Spleen (tissue), 11 donors: Measurements from ENCODE around the gene ZRANB1. TPM values are rescaled to one million over a fixed set of nuclear protein-coding genes. Genes with fewer than 3 reads are reported as not detected.

Experiments
- DNase-seq: peaks from one replicate; pipeline ENCODE4 v3.0.0-alpha.2; 2020
- H3K27ac ChIP-seq, 8 donors: fragments of 200-600 bp; sonication (generic) in 7 of 8; 1 replicate in 4 of 8; 2 replicates in 4 of 8; pipeline versions ENCODE4 v1.5.0 to v1.8.0; 2016 to 2021; ENCODE audit warnings: inconsistent platforms in 4 of 8, mild to moderate bottlenecking in 4 of 8, moderate library complexity in 1 of 8
- H3K27me3 ChIP-seq, 7 donors: fragments of 200-600 bp; sonication (generic) in 6 of 7; replicated peaks in 1 of 7; 1 replicate in 4 of 7; 2 replicates in 3 of 7; pipeline versions ENCODE4 v1.5.0 to v1.8.0; 2016 to 2021; ENCODE audit warnings: inconsistent platforms in 3 of 7, mild to moderate bottlenecking in 1 of 7
- H3K36me3 ChIP-seq, 6 donors: fragments of 200-600 bp; sonication (generic) in 5 of 6; 1 replicate in 4 of 6; 2 replicates in 2 of 6; pipeline versions ENCODE4 v1.5.0 to v1.8.0; 2016 to 2021; ENCODE audit warnings: inconsistent platforms in 2 of 6
- H3K4me1 ChIP-seq, 6 donors: fragments of 200-600 bp; sonication (generic) in 5 of 6; 1 replicate in 3 of 6; 2 replicates in 3 of 6; pipeline versions ENCODE4 v1.5.0 to v1.8.0; 2016 to 2021; ENCODE audit warnings: inconsistent platforms in 3 of 6
- H3K4me3 ChIP-seq, 8 donors: fragments of 200-600 bp; sonication (generic) in 7 of 8; 1 replicate in 4 of 8; 2 replicates in 4 of 8; pipeline versions ENCODE4 v1.5.0 to v1.8.0; 2016 to 2021; ENCODE audit warnings: inconsistent platforms in 4 of 8, mild to moderate bottlenecking in 4 of 8, moderate library complexity in 2 of 8
- H3K9me3 ChIP-seq, 8 donors: fragments of 200-600 bp; sonication (generic) in 7 of 8; 1 replicate in 4 of 8; 2 replicates in 4 of 8; pipeline versions ENCODE4 v1.5.0 to v1.8.0; 2016 to 2021; ENCODE audit warnings: inconsistent platforms in 4 of 8
- POLR2A ChIP-seq, 3 donors: fragments of 450-650 bp; IDR thresholded peaks; one replicate each; pipeline ENCODE4 v1.5.1; 2017; ENCODE audit warnings: antibody characterized with exemption in 3 of 3, mild to moderate bottlenecking in 1 of 3
- POLR2AphosphoS5 ChIP-seq, 3 donors: sonication (generic); formaldehyde crosslinking; IDR thresholded peaks; one replicate each; pipeline ENCODE4 v1.5.1; 2017; ENCODE audit warnings: antibody characterized with exemption in 3 of 3
- WGBS, 5 donors: extraction: QIAGEN DNeasy Blood & Tissue Kit in 3 of 5; methylation state at CpG; one replicate each; pipeline versions ENCODE4 v1.1.5 to v1.1.7; 2013 to 2018; 5-methylcytosine and 5-hydroxymethylcytosine counted together
- intact Hi-C: fragments of 100-400 bp; cut with DNase I; formaldehyde crosslinking; loops from one replicate; pipeline ENCODE4 v1.15.0; 2023; ENCODE audit warnings: low total_unique reads
- polyA plus RNA-seq, 3 donors: library from polyadenylated mRNA; stranded (reverse); fragments of 200-250 nt; gene quantifications; one replicate each; pipeline ENCODE4 v1.2.1, GENCODE V29; 2013
- total RNA-seq, 7 donors: library from RNA; depleted of rRNA in 3 of 7; stranded (reverse); fragments of >200 nt in 3 of 7; fragmentation: NEBNext Ultra II Directional in 4 of 7; extraction: Animal tissue kit (Norgen Biotek cat#: 25700) in 4 of 7; gene quantifications; one replicate each; pipeline versions ENCODE4 v1.1.0 to v1.2.1, GENCODE V29; 2016 to 2021
- TF ChIP-seq, protein P1 (sequence below), 11 experiments: fragments of 200-600 bp in 7 of 11; fragments of 450-650 bp in 4 of 11; sonication (generic) in 4 of 11; IDR thresholded peaks in 8 of 11; conservative IDR thresholded peaks in 3 of 11; 1 replicate in 7 of 11; 2 replicates in 4 of 11; pipeline versions ENCODE4 v1.4.0 to v1.8.0; 2016 to 2021; ENCODE audit warnings: antibody characterized with exemption in 11 of 11, inconsistent platforms in 4 of 11, mild to moderate bottlenecking in 1 of 11
- donor health status: healthy with polysubstance abuse.
- donor health status: DM: no; HTN: no; CAD: no; lungs with moderate emphysema.
- donor health status: DM: no; HTN: no; CAD: no.
- donor health status: Bipolar disorder and iron deficiency.
- donor health status: healthy.
- donor health status: DM: no; HTN: no; CAD: no.
- donor health status: DM: yes; HTN: yes; CAD: no.

ZRANB1 gene
- total and polyA plus RNA-seq, 10 donors: 5.0 to 28.8 (median 17.7) TPM

DNA sequence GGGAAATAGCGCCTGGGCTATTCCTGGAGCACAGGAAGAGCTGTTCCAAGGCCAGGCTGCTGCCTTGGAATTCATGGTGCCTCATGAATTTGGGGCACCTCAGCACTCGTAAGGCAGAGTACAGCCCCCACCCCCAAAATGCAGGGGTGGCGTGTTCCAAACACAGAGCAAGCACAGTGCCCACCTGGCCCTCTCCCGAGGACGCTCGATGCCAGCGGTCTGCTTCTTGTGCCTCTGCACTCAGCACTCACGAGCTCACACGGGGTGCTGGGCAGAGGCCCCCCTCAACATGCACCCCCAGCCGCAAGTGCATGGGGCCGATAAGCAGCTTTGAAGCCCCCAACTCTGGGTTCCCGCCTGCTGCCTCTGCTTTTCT is 60.1 kb downstream of the ZRANB1 start:
- DNase-seq: peak; percentile 67
- no peak overlapping the region for H3K4me3 ChIP-seq
- peak overlapping the region in 1 of 8 donors; percentile 26 for H3K27ac ChIP-seq
- H3K4me1 ChIP-seq: peaks cover 5 to 85% (median 40%) of the 10 kb centered on the region in 6 donors
- TF ChIP-seq, protein P1, sequence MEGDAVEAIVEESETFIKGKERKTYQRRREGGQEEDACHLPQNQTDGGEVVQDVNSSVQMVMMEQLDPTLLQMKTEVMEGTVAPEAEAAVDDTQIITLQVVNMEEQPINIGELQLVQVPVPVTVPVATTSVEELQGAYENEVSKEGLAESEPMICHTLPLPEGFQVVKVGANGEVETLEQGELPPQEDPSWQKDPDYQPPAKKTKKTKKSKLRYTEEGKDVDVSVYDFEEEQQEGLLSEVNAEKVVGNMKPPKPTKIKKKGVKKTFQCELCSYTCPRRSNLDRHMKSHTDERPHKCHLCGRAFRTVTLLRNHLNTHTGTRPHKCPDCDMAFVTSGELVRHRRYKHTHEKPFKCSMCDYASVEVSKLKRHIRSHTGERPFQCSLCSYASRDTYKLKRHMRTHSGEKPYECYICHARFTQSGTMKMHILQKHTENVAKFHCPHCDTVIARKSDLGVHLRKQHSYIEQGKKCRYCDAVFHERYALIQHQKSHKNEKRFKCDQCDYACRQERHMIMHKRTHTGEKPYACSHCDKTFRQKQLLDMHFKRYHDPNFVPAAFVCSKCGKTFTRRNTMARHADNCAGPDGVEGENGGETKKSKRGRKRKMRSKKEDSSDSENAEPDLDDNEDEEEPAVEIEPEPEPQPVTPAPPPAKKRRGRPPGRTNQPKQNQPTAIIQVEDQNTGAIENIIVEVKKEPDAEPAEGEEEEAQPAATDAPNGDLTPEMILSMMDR (IDR thresholded peaks at IDR 0.05 in 8 of 11, conservative IDR thresholded peaks at IDR 0.05 in 3 of 11): no peak
- TF ChIP-seq POLR2AphosphoS5 (IDR thresholded peaks at IDR 0.05): peak in 1 of 3 donors; percentile 8
- TF ChIP-seq POLR2A (IDR thresholded peaks at IDR 0.05): no peak
- H3K9me3 ChIP-seq: no peaks in the 10 kb centered on the region
- intact Hi-C loops: no loop called here
- H3K27me3 ChIP-seq: no peaks in the 10 kb centered on the region
- WGBS, 5 donors: 80 to 98% (median 85%) methylated on average over 7 to 12 of the region's 12 CpGs
- peaks cover 0 to 96% (median 26%) of the 10 kb centered on the region in 6 donors for H3K36me3 ChIP-seq

GRCh38 chr10:125002423-125003145 is 60.7 kb downstream of the ZRANB1 start:
- intact Hi-C loops: no loop called here
- peaks cover 5 to 90% (median 43%) of the 10 kb centered on the region in 6 donors for H3K4me1 ChIP-seq
- peak overlapping the region in 2 of 8 donors; percentile 21 to 26 for H3K27ac ChIP-seq

DNA sequence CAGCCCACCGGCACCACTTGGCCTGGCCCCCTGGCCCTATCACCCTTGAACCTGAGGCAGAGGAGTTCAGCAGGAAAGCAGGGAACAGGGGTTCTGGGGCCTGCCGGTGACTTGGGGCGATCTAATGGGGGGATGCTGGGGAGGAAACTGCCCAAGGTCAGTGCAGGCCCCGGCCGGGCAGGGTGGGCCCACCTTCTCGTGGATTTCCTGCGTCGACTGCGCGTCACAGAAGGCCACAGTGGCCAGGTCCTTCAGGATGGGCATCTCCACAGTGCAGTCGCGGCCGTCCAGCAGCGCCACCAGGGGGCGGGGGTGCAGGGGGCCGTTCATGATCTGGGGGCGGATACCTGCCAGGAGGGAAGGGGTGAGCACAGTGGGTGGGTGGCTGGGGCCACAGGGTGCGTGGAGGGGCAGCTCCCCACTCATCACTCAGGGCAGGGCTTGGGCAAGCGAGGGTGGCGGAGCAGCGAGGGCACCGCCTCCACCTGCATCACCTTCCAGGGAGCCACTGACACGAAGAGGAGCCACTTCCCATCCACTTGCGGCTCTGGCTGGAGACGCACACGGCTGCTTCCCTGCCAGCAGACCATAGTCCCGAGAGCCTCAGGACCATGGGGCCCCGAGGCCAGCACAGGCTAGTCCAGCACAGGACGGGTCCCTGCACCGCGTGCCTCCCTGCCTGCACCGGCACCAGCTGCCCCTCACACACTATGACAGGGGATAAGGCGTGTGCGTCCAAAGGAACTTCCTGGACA is 61.4 kb downstream of the ZRANB1 start:
- H3K4me1 ChIP-seq: peaks cover 5 to 91% (median 43%) of the 10 kb centered on the region in 6 donors
- intact Hi-C loops: no loop called here
- DNase-seq: peak; percentile 69
- H3K9me3 ChIP-seq: no peaks in the 10 kb centered on the region
- H3K4me3 ChIP-seq: no peak overlapping the region
- WGBS, 5 donors: 77 to 93% (median 87%) methylated on average over 8 to 34 of the region's 34 CpGs
- peaks cover 0 to 83% (median 15%) of the 10 kb centered on the region in 6 donors for H3K36me3 ChIP-seq
- no peak for TF ChIP-seq POLR2A (IDR thresholded peaks at IDR 0.05)
- TF ChIP-seq POLR2AphosphoS5 (IDR thresholded peaks at IDR 0.05): peak in 2 of 3 donors; percentile 13 to 31
- TF ChIP-seq, protein P1 (IDR thresholded peaks at IDR 0.05 in 8 of 11, conservative IDR thresholded peaks at IDR 0.05 in 3 of 11): peak in 1 of 11 experiments; percentile 26
- no peaks in the 10 kb centered on the region for H3K27me3 ChIP-seq
- H3K27ac ChIP-seq: peak overlapping the region in 2 of 8 donors; percentile 21 to 26

More at GRCh38 chr10:125002423-125003145, 60.7 kb downstream of the ZRANB1 start:
- Histone ChIP-seq H3K36me3 (peaks cover 0 to 90% (median 20%) of the 10 kb centered on the region in 6 donors), H3K4me3 (no peak overlapping the region), H3K9me3 (no peaks in the 10 kb centered on the region), H3K27me3 (no peaks in the 10 kb centered on the region)
- peak; percentile 69 for DNase-seq
- TF ChIP-seq, protein P1 (IDR thresholded peaks at IDR 0.05 in 8 of 11, conservative IDR thresholded peaks at IDR 0.05 in 3 of 11): no peak
- TF ChIP-seq POLR2AphosphoS5 (IDR thresholded peaks at IDR 0.05): peak in 1 of 3 donors; percentile 8
- 77 to 91% (median 83%) methylated on average over 23 to 28 of the region's 28 CpGs for WGBS, 5 donors
